ENCODE measurements around the gene TMEM184A.

Gene TMEM184A

GRCh38 chr7:1542329-1542728 is 13.7 kb downstream of the TMEM184A start:
- H3K9ac ChIP-seq (ENCODE audit: insufficient read length) = no peak overlapping the region
- no peak for TF ChIP-seq EZH2 (IDR thresholded peaks at IDR 0.05)
- no peak for TF ChIP-seq POLR2AphosphoS5 (IDR thresholded peaks at IDR 0.05; ENCODE audit: borderline replicate concordance, low read depth, low read length)
- TF ChIP-seq FOXP2 (optimal IDR thresholded peaks at IDR 0.05; ENCODE audit: control extremely low read depth, extremely low read length, insufficient read depth) = no peak
- H3K27ac ChIP-seq = no peak overlapping the region
- DNase-seq (ENCODE audit: low read depth, low spot score) = no peak
- H3K9me3 ChIP-seq (ENCODE audit: low read depth, low read length) = no peaks in the 10 kb centered on the region
- no peak overlapping the region for H3K4me3 ChIP-seq
- H3K36me3 ChIP-seq (ENCODE audit: insufficient read depth, low read length) = no peaks in the 10 kb centered on the region; the same call in 1 of the 2 replicates

- TF ChIP-seq POLR2AphosphoS5 (IDR thresholded peaks at IDR 0.05; ENCODE audit: borderline replicate concordance, low read depth, low read length) (no peak), EZH2 (IDR thresholded peaks at IDR 0.05) (no peak), FOXP2 (optimal IDR thresholded peaks at IDR 0.05; ENCODE audit: control extremely low read depth, extremely low read length, insufficient read depth) (no peak)
- Histone ChIP-seq H3K36me3 (ENCODE audit: insufficient read depth, low read length) (no peaks in the 10 kb centered on the region; the same call in 1 of the 2 replicates), H3K4me3 (no peak overlapping the region), H3K27ac (no peak overlapping the region), H3K9me3 (ENCODE audit: low read depth, low read length) (no peaks in the 10 kb centered on the region), H3K9ac (ENCODE audit: insufficient read length) (no peak overlapping the region)
- no peak for DNase-seq (ENCODE audit: low read depth, low spot score)
Measured at GRCh38 chr7:1541431-1542162, 14.4 kb downstream of the TMEM184A start.

- no peaks in the 10 kb centered on the region for H3K9me3 ChIP-seq (ENCODE audit: low read depth, low read length)
- H3K9ac ChIP-seq (ENCODE audit: insufficient read length) = no peak overlapping the region
- H3K4me3 ChIP-seq = no peak overlapping the region
- no peak for DNase-seq (ENCODE audit: low read depth, low spot score)
- TF ChIP-seq EZH2 (IDR thresholded peaks at IDR 0.05) = no peak
- TF ChIP-seq POLR2AphosphoS5 (IDR thresholded peaks at IDR 0.05; ENCODE audit: borderline replicate concordance, low read depth, low read length) = no peak
- no peak for TF ChIP-seq FOXP2 (optimal IDR thresholded peaks at IDR 0.05; ENCODE audit: control extremely low read depth, extremely low read length, insufficient read depth)
- no peak overlapping the region for H3K27ac ChIP-seq
- no peaks in the 10 kb centered on the region; the same call in 1 of the 2 replicates for H3K36me3 ChIP-seq (ENCODE audit: insufficient read depth, low read length)
Measured at GRCh38 chr7:1540776-1541271, 15.2 kb downstream of the TMEM184A start.

- Histone ChIP-seq H3K9me3 (ENCODE audit: low read depth, low read length) (no peaks in the 10 kb centered on the region), H3K4me3 (no peak overlapping the region), H3K9ac (ENCODE audit: insufficient read length) (no peak overlapping the region), H3K36me3 (ENCODE audit: insufficient read depth, low read length) (no peaks in the 10 kb centered on the region; the same call in 1 of the 2 replicates), H3K27ac (no peak overlapping the region)
- no peak for TF ChIP-seq POLR2AphosphoS5 (IDR thresholded peaks at IDR 0.05; ENCODE audit: borderline replicate concordance, low read depth, low read length)
- no peak for TF ChIP-seq FOXP2 (optimal IDR thresholded peaks at IDR 0.05; ENCODE audit: control extremely low read depth, extremely low read length, insufficient read depth)
- TF ChIP-seq EZH2 (IDR thresholded peaks at IDR 0.05) = no peak
- no peak for DNase-seq (ENCODE audit: low read depth, low spot score)
Measured at GRCh38 chr7:1539882-1540775, 15.9 kb downstream of the TMEM184A start.

- no peaks in the 10 kb centered on the region for H3K9me3 ChIP-seq (ENCODE audit: low read depth, low read length)
- no peak for TF ChIP-seq EZH2 (IDR thresholded peaks at IDR 0.05)
- no peak for TF ChIP-seq POLR2AphosphoS5 (IDR thresholded peaks at IDR 0.05; ENCODE audit: borderline replicate concordance, low read depth, low read length)
- TF ChIP-seq FOXP2 (optimal IDR thresholded peaks at IDR 0.05; ENCODE audit: control extremely low read depth, extremely low read length, insufficient read depth) = no peak
- no peaks in the 10 kb centered on the region; the same call in 1 of the 2 replicates for H3K36me3 ChIP-seq (ENCODE audit: insufficient read depth, low read length)
- DNase-seq (ENCODE audit: low read depth, low spot score) = no peak
- H3K4me3 ChIP-seq = no peak overlapping the region
- no peak overlapping the region for H3K9ac ChIP-seq (ENCODE audit: insufficient read length)
- no peak overlapping the region for H3K27ac ChIP-seq
Measured at GRCh38 chr7:1539181-1539881, 16.7 kb downstream of the TMEM184A start.

DNA sequence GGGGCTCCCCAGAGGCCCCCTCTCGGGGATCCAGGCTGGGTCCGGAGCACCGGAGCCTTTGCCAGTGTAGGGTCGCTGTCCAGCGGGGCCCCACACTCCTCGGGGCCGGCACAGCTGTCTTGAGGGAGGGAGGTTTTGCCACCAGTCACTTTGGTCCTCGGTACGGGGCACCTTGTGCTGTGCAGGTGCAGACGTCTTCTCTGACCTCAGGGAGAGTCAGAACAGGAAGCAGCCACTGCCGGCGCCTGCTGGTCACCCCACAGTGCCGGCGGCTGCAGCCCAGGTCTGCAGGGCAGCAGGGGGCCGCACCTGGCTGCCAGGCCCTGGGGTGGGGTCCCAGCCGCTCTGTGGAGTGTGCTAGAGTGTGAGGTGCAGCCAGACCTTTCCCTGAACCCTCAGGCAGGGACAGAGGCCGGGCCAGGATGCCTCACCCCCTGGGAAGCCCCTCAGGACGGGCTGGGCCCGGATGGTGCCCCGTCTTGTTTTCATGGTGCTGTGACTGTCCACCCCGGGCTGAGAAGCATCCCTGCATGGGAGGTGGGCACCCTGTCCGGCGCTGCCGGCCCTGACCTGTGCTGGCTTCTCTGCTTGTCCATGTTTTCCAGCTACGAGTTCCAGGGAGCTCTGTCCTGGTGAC is 17.3 kb downstream of the TMEM184A start:
- H3K9ac ChIP-seq (ENCODE audit: insufficient read length) = no peak overlapping the region
- no peak overlapping the region for H3K27ac ChIP-seq
- no peak overlapping the region for H3K4me3 ChIP-seq
- H3K9me3 ChIP-seq (ENCODE audit: low read depth, low read length) = no peaks in the 10 kb centered on the region
- H3K36me3 ChIP-seq (ENCODE audit: insufficient read depth, low read length) = no peaks in the 10 kb centered on the region; the same call in 1 of the 2 replicates
- no peak for DNase-seq (ENCODE audit: low read depth, low spot score)
- TF ChIP-seq POLR2AphosphoS5 (IDR thresholded peaks at IDR 0.05; ENCODE audit: borderline replicate concordance, low read depth, low read length) (no peak), EZH2 (IDR thresholded peaks at IDR 0.05) (no peak), FOXP2 (optimal IDR thresholded peaks at IDR 0.05; ENCODE audit: control extremely low read depth, extremely low read length, insufficient read depth) (no peak)

DNA sequence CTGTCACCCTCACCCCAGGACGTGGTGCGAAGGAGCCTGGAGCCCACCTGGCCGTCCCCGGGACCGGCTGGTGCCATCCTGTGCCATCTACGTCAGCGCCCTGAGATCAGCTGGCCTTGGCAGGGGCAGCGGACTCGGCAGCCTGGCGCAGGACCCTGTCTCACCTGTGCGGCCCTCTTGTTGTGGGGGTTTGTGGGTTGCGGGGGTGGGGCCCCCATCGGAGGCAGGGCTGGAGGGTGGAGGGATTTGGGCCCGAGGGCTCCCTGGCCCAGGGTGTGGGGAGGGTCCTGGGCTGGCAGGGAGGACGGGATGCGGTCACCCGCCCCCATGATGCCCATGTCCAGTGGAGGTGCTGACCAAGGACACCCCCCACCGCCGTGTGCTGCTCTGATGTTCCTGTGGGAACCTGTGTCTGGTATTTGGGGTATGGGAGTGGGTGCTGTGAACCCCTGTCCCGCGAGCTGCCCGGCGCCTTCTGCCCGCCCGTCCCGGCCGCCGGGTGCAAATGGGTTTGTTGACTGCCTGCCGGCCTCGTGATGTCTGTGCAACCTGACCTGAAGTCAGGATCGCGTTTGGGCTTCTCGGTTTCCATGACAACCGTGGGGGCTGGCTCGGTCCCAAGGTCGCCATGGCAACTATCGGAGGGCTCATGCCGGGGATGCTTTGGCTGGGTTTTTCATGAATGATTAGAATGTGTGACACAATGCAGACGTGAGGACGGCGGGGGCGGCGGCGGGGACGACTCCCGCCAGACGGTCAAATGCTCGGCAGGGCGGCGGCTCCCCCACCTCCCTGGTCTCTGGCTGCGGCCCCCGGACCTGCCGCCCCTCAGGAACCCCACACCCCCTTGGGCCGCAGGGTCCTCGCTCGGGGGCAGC is 18.2 kb downstream of the TMEM184A start:
- H3K9me3 ChIP-seq (ENCODE audit: low read depth, low read length) = no peaks in the 10 kb centered on the region
- H3K4me3 ChIP-seq = peak overlapping the region; percentile 56; the same call in 1 of the 2 replicates
- peak overlapping the region; percentile 71; the same call in 1 of the 2 replicates for H3K27ac ChIP-seq
- TF ChIP-seq POLR2AphosphoS5 (IDR thresholded peaks at IDR 0.05; ENCODE audit: borderline replicate concordance, low read depth, low read length) (no peak), EZH2 (IDR thresholded peaks at IDR 0.05) (no peak), FOXP2 (optimal IDR thresholded peaks at IDR 0.05; ENCODE audit: control extremely low read depth, extremely low read length, insufficient read depth) (no peak)
- no peaks in the 10 kb centered on the region; the same call in 1 of the 2 replicates for H3K36me3 ChIP-seq (ENCODE audit: insufficient read depth, low read length)
- no peak for DNase-seq (ENCODE audit: low read depth, low spot score)
- H3K9ac ChIP-seq (ENCODE audit: insufficient read length) = peak overlapping the region; percentile 35

Measured in SK-N-MC (cell line).